Activated gamma-delta T cell treated with anti-CD3 and anti-CD28 coated beads, Interleukin-2, amount 50 U/mL, for 16 hours (primary cell): ENCODE data around the gene EIF2B5.
A peak's percentile ranks its signal among the peaks of the same experiment; 100 is the strongest.
"Not testable (repeated sequence)": the region's sequence is repeated elsewhere in the genome, so short reads cannot be mapped to it uniquely, and the experiment has no call there.

ENCODE experiments used
- DNase-seq: peaks from one replicate; pipeline ENCODE4 v3.0.0-alpha.2; 2020; ENCODE audit warnings: low read depth

Gene EIF2B5

GRCh38 chr3:184145751-184146270 is 10.7 kb downstream of the EIF2B5 start:
- DNase-seq = no peak

- no peak for DNase-seq
Observed at GRCh38 chr3:184148076-184148475, 12.9 kb downstream of the EIF2B5 start.

GRCh38 chr3:184149123-184149522 is 14.0 kb downstream of the EIF2B5 start:
- no peak for DNase-seq

DNA sequence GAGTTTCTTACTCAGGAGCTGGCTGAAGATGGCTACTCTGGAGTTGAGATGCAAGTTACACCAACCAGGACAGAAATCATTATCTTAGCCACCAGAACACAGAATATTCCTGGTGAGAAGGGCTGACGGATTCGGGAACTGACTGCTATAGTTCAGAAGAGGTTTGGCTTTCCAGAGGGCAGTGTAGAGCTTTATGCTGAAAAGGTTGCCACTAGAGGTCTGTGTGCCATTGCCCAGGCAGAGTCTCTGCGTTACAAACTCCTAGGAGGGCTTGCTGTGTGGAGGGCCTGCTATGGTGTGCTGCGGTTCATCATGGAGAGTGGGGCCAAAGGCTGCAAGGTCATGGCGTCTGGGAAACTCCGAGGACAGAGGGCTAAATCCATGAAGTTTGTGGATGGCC is 14.6 kb downstream of the EIF2B5 start:
- DNase-seq = not testable (repeated sequence)

DNA sequence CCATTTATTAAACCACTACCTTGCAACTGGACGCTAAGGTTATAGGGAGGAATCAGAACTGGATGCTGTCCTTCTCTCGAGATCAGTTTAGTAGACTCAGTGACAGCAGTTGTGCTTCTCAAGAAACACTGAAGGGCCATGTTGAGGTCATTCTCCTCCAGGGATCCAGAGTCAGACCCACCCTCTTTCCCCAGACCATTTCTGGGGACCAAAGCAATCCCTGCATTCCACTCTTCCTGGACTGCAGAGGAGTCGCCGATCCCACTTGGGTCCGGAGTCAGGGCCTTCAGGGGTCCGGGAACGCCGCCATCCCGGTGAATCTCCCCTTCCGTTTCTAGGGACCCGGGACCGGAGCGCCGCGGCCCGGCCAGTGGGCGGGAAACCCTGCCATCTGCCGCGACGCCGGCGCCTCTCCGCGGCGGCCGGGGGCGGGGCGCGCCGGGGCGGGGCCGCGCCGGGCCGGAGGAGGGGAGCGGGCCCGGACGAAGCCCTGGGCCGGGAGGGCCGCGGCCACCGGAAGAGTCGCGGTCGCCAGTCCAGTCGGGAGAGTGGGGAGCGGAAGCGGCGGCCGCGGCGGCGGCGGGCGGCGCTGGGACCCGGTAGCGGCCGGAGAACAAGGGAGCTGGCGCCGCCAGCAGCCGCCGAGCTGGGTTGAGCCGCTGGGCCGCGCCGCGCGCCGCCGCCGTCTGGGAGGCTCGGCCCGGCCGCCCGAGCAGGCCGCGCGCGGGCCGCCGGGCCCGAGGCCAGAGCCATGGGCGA is 19.9 kb downstream of the EIF2B5 start, which contains the start of gene DVL3:
Gene DVL3 (plus strand): TSS at position 493 of the 759 bp plus-strand sequence. CDS start 259 bp downstream, at position 752.
- DNase-seq = peak; percentile 14

DNA sequence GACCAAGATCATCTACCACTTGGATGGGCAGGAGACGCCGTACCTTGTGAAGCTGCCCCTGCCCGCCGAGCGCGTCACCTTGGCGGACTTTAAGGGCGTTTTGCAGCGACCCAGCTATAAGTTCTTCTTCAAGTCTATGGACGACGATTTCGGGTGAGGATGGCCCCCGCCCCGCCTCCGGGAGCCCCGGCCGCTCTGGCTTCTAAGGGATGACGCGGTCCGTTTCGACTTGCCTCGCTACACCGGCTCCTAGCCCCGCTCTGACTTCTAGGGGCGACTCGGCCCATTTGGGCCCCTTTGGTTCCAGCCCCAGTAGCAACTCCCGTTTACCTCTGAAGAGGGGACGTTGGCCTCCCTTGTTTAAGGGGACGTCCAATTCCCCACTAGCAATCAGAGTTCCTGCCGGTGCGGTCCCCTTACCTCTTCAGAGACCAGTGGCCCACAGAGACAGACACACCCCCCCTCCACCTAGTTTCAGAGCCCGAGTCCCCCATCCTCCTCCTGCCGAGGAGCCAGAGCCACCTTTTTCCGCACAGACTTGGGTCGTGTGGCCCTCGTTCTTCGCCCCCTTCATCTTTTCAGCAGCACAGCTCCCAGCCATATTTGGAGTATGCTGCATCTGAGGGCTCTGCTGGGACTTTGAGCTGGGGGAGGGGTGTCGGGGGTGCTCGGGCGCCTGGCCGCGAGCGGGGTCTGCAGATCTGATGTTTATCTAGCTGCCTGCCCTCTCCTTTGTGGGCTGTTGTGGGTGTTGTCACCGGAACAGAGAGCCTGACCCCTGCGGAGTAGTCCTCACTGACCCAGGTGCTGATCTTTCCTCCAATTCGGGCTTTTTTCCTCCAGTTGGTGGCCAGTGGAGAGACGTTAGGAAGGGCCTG is 20.7 kb downstream of the EIF2B5 start:
- DNase-seq = peak; percentile 25

DNA sequence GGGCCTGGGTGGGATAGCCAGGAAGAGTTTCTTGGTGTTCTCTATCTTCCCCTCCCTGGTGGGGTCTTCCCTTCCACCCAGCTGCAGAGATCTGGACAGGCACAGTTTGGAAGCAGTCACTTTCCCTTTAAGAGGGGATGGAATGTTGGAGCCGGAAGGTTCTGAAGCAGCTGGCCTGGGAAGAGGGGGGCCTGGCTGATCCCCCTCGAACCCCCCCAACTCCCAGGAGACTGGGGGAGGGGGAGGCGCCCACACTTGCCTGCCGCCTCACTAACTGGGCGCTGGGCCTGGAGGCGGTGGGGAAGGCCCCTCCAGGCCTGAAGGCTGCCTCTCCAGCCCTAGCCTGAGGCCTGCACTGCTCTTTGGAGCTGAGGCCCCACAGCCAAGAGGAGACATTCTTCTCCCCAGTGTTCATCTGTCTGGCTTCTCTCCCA is 21.4 kb downstream of the EIF2B5 start:
- no peak for DNase-seq

GRCh38 chr3:184157206-184157605 is 22.0 kb downstream of the EIF2B5 start:
- DNase-seq = no peak

GRCh38 chr3:184158404-184158803 is 23.2 kb downstream of the EIF2B5 start:
- no peak for DNase-seq

- DNase-seq = no peak
Observed at GRCh38 chr3:184160456-184160855, 25.3 kb downstream of the EIF2B5 start.

DNA sequence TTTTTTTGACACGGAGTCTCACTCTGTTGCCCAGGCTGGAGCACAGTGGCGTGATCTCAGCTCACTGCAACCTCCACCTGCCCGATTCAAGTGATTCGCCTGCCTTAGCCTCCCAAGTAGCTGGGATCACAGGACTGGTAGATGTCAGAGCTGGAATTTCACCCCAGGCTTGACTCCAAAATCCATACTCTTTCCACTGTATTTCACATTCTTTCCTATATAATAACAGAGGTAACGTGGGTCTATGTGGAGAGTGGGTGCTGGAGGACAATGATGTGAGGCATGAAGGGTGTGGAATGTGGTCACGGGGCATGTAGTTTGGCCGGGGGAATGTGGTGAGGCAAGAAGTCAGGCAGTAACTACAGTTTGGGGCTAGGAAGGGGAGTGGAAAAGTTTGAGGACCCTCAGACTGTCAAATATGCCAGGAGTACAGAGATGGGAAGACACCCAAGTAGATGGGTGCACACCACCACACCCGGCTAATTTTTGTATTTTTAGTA is 27.5 kb downstream of the EIF2B5 start:
- DNase-seq = not testable (repeated sequence)

DNA sequence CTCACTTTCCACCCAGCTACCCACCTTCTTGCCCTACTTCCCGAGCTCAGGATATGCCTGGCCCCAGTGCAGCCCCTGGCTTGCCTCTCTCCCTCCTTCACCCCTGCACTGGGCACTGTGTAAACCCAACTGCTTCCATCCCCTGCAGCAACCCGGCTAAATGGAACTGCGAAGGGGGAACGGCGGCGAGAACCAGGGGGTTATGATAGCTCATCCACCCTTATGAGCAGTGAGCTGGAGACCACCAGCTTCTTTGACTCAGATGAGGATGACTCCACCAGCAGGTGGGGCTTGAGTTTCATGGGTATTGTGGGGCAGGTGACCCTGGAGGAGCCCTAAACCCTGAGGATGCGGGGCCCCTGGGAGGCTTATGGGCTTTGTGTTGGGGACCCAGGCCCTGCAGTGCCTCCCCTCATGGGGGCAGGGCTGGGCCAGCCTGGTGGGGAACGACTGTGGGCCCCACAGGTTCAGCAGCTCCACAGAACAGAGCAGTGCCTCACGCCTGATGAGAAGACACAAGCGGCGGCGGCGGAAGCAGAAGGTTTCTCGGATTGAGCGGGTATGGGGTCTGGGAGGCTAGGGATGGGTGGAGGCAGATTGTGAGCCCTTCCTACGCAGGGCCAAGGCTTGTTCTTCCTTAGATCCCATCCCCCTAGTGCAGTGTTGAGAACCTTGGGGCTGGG is 29.6 kb downstream of the EIF2B5 start:
- no peak for DNase-seq

DNA sequence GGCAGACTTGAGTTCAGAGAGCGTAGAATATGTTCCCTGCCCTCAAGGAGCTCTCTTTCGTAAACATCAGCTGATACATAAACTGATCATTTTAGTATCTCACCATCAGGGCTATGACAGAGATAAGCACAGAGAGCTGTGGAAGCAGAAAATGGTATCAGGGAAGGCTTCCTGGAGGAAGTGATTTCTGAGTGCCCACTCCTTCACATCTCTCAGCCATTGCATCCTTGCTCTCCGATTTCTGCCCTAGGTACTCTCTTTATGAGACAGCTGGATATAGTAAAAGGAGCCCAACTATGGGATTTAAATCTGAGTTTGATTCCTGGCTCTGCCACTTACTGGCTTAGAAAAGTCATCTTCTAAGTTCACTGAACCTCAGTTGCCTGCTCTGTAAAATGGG is 30.4 kb downstream of the EIF2B5 start:
- DNase-seq = no peak

- no peak for DNase-seq
Observed at GRCh38 chr3:184166671-184167070, 31.5 kb downstream of the EIF2B5 start.

DNA sequence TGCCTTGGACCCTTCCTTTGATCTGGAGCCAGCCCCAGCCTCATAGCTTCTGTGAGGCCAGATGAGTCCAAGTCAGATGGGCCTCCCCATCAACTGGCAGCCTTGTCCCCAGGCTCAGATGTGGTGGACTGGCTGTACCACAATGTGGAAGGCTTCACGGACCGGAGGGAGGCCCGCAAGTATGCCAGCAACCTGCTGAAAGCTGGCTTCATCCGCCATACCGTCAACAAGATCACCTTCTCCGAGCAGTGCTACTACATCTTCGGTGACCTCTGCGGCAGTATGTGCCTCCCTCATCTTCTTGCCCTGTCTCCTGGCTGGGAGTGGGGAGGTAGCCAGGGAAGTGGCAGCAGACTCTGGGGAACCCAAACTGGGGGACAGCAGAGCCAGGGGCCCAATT is 32.6 kb downstream of the EIF2B5 start:
- DNase-seq = no peak

DNA sequence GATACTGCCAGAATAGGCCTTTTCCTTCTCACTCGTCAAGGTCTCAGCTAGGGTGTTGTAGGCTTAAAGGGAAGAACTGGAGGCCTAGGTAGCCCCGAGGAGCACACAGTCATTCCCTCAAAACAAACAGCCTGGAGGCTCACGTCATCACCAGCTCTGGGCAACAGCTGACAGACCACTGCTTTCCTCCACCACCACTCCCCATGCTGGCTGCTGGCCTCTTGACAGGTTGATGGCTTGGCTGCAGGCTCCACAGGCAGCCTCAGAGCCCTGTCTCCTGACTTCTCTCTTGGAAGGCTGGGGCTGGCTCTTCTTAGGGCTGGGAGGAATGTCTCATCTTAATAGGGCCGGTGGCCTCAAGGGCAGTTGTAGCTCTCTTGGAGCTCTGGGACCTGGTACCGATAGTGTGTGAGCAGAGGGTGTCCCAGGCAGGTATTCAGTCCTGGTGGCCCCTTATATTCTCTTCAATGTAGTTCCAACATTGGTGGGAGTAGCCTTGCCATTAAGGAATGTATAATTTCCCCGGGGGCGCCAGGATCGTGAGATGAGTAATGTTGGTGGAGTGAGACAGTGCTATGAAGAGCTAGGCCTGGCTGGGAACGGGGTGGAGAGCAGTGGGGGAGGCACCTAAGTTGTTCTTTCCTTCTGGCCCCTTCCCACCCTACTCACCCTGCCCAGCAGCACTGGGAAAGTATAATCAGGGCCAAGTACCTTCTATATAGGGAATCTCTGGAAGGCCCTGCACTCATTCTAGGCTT is 33.4 kb downstream of the EIF2B5 start:
- no peak for DNase-seq

DNA sequence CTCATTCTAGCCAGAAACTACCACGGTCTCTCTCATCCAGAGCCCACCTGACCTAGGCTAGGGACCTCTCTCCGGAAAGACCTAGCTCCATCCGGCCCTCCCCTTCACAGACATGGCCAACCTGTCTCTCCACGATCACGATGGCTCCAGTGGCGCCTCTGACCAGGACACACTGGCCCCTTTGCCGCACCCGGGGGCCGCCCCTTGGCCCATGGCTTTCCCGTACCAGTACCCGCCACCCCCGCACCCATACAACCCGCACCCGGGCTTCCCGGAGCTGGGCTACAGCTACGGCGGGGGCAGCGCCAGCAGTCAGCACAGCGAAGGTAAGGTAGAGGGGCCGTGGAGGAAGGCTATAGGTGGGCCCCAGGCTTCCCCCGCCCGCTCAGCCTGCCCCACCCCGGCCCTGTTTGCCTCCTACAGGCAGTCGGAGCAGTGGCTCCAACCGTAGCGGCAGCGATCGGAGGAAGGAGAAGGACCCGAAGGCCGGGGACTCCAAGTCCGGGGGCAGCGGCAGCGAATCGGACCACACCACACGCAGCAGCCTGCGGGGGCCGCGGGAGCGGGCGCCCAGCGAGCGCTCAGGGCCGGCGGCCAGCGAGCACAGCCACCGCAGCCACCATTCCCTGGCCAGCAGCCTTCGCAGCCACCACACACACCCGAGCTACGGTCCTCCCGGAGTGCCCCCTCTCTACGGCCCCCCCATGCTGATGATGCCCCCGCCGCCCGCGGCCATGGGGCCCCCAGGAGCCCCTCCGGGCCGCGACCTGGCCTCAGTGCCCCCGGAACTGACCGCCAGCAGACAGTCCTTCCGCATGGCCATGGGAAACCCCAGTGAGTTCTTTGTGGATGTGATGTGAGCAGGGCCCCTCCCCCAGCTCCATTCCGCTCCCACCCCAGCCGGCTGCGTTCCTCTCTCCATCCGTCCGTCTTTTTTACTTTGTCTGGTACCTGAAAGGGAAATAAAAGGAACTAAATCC is 35.0 kb downstream of the EIF2B5 start:
- DNase-seq = no peak

- no peak for DNase-seq
Observed at GRCh38 chr3:184171562-184171961, 36.4 kb downstream of the EIF2B5 start.

DNA sequence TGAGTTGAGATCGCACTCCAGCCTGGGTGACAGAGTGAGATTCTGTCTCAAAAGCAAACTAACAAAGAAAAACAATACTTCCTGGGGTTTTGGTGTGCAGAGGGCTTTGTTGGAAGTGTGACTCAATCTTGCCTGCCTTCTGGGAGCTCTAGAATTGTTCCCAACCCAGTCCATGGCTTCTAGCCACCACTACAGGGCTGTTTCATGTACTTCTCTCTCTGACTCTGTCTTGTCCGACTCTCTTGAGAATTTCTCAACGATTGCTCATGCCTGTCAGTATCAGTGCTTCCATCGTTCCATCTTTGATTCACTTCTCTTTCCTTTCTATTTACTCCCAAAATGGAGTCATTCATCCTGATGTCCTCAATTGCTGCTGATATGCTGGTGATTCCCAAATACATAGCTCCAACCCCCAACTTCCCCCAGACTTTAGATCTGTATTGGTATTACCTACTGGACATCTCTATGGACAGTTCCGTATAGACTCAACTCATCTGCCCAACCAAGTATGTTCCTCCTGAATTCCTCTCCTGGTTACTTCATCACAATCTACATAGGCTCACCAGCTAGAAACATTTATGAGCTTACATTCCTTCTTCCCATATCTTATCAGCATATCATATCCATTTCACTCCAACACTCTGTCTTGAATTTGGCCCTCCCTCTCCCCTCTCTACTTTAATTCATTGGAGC is 37.7 kb downstream of the EIF2B5 start:
- DNase-seq = no peak

DNA sequence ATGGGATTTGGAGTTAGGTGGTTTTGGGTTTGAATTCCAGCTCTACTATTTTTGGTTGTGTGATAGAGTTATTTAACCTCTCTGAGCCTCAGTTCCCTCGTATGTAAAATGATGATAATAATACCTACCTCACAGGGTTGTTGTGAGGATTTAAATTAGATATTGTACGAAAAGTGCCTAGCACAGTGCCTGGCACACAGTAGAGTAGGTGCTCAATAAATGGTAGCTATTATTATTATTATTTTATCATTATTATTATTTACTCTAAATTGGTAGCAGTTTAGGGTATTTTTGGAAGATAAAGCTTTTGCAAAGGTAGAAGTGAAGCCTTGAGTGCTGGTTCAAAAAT is 38.2 kb downstream of the EIF2B5 start:
- no peak for DNase-seq
